A549 treated with ZK216348 at 1 μM for 4 hours (cell line): ENCODE measurements around the gene DRG1. TPM values are rescaled to one million over a fixed set of nuclear protein-coding genes. Genes with fewer than 3 reads are reported as not detected.

Experiments used
- total RNA-seq: library from RNA; stranded (reverse); fragments of 200-300 nt; extraction: Qiagen RNA extraction; gene quantifications from 5 replicates; pipeline ENCODE4 v1.2.3, GENCODE V29; 2022; ENCODE audit warnings: low read depth

The DRG1 gene, protein sequence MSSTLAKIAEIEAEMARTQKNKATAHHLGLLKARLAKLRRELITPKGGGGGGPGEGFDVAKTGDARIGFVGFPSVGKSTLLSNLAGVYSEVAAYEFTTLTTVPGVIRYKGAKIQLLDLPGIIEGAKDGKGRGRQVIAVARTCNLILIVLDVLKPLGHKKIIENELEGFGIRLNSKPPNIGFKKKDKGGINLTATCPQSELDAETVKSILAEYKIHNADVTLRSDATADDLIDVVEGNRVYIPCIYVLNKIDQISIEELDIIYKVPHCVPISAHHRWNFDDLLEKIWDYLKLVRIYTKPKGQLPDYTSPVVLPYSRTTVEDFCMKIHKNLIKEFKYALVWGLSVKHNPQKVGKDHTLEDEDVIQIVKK
- 54.5 to 109 TPM (median 59.4 TPM) in 5 replicates for total RNA-seq

DNA sequence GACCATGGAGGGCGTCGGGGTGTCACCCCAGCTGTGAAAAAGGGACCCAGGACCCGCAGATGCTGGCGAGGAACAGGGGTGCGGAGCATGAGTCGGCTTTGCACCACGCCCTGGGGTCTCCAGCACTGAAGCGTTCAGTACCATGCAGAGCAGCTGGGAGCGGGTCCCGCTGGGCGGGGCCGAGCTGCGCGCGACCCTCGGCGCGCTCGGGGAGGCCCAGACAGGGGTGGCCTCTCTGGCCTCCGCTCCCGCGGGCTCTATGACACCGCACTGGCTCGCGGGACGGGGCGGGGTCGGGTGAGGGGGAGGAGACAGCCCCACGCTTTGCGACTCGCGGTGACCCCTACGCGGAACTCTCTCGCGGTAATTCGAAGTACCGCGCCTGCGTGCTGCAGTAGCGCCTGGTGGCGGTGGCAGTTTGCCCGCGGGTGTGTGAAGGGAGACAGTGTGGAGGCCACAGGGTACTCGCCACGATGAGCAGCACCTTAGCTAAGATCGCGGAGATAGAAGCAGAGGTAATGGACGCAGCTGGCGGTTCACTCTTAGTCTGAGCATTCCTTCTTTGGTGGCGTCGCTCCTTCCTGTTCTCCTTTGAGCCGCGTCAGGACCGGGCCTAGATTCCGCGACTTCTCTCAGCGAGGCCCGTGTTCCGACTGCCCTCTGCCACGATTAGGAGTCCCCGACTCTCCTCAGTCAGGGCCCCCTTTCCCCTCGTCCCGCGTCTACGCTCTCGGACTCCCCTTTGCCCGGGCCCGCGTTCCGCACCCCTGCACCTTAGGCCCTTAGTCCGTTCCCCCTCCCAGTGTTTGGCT is at the start of gene DRG1:
Gene DRG1 (plus strand): TSS at position 394 of the 812 bp plus-strand sequence. CDS start 80 bp downstream, at position 474.

Other genes starting within 250 kb of the DRG1 start
- gene RNF185, start 239.4 kb upstream of the DRG1 start, total RNA-seq, result 22.4 to 25.6 TPM (median 23.8 TPM) in 5 replicates
- gene LIMK2, start 187.3 kb upstream of the DRG1 start, total RNA-seq, result 7.1 to 8.6 TPM (median 7.8 TPM) in 5 replicates
- 0.58 to 1.1 TPM (median 0.90 TPM) in 5 replicates for gene PIK3IP1, start 107.1 kb upstream of the DRG1 start, total RNA-seq
- 17.6 to 22.1 TPM (median 21.1 TPM) in 5 replicates for gene PATZ1, start 53.3 kb upstream of the DRG1 start, total RNA-seq
- 12.7 to 18.6 TPM (median 15.0 TPM) in 5 replicates for gene EIF4ENIF1, start 90.2 kb downstream of the DRG1 start, total RNA-seq
- 7.1 to 15.7 TPM (median 11.7 TPM) in 5 replicates for gene SFI1, start 96.9 kb downstream of the DRG1 start, total RNA-seq